Measurements from ENCODE around the gene GPC1. TPM values are rescaled to one million over a fixed set of nuclear protein-coding genes. Genes with fewer than 3 reads are reported as not detected.

The GPC1 gene
- polyA plus RNA-seq, 1 experiment = 126 TPM

DNA sequence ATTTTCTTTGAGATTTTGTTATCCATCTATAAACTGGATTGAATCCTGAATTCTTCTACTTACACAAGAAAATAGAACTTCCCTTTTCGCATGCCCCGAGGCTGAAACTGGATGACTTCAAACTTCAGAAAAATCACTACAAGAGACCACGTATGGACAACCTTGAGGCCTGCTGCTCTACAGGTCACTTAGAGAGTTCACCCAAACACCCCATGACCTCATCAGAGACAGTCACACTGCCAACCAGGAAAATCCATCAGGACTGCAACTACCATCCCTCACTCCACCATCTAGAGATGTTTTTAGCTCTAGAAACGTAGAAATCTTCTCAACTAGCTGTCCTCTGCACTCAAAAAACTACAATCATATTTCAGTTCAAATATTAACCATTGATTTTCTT, 18.6 kb upstream of the GPC1 start:
- CTCF ChIA-PET = no interaction called here
- Histone ChIP-seq H3K4me3 (ENCODE audit: low read depth, low read length) (no peak overlapping the region), H3K27me3 (ENCODE audit: control insufficient read depth, insufficient read depth, low read length) (no peaks in the 10 kb centered on the region), H3K36me3 (ENCODE audit: control insufficient read depth, insufficient read depth, low read length) (no peaks in the 10 kb centered on the region)
- no peak for DNase-seq (ENCODE audit: low read depth)
- POLR2A ChIA-PET = no interaction called here
- TF ChIP-seq, protein P1, sequence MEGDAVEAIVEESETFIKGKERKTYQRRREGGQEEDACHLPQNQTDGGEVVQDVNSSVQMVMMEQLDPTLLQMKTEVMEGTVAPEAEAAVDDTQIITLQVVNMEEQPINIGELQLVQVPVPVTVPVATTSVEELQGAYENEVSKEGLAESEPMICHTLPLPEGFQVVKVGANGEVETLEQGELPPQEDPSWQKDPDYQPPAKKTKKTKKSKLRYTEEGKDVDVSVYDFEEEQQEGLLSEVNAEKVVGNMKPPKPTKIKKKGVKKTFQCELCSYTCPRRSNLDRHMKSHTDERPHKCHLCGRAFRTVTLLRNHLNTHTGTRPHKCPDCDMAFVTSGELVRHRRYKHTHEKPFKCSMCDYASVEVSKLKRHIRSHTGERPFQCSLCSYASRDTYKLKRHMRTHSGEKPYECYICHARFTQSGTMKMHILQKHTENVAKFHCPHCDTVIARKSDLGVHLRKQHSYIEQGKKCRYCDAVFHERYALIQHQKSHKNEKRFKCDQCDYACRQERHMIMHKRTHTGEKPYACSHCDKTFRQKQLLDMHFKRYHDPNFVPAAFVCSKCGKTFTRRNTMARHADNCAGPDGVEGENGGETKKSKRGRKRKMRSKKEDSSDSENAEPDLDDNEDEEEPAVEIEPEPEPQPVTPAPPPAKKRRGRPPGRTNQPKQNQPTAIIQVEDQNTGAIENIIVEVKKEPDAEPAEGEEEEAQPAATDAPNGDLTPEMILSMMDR (IDR thresholded peaks at IDR 0.05; ENCODE audit: insufficient read depth, low read depth, low read length) = no peak

DNA sequence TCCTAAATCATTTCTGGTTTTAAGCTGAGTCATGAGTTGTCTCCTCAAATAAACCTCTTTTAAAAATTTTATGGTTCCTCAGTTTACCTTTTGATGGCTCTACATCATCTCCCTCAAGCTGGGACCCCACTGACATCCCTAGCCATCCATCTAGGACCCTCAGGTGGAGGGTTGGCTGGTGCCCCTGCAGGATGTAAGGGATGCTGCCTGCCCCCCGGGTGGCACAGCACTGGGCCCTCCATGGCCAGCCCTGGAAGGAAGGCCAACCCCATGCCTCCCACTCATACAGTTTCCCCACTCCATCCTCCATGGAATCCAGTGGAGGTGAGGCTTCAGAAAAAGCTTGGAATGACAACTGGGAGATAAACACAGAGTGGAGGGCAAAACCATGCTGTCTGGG, 17.2 kb upstream of the GPC1 start:
- POLR2A ChIA-PET = no interaction called here
- CTCF ChIA-PET = no interaction called here
- H3K4me3 ChIP-seq (ENCODE audit: low read depth, low read length) = no peak overlapping the region
- H3K27me3 ChIP-seq (ENCODE audit: control insufficient read depth, insufficient read depth, low read length) = no peaks in the 10 kb centered on the region
- TF ChIP-seq, protein P1 (IDR thresholded peaks at IDR 0.05; ENCODE audit: insufficient read depth, low read depth, low read length) = no peak
- no peaks in the 10 kb centered on the region for H3K36me3 ChIP-seq (ENCODE audit: control insufficient read depth, insufficient read depth, low read length)
- no peak for DNase-seq (ENCODE audit: low read depth)

DNA sequence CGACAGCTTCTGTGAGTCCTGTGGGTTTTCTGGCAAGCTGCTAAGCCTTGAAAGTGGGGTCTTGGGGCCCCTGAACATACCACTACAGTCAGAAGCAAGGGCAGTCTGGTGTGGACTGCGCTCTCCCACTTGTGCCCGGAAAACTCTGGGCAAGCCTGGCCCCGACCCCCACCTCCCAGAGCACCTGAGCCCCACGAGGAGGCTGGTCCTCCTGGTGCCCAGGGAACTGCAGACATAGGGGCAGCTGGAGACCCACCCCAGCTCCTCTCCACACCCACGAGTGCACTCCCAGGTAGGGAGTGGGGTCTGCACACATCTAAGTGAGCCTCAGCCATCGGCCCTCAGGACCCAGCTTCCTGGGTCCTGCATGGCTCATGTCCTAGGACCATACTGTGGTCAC, 16.2 kb upstream of the GPC1 start:
- no peak for DNase-seq (ENCODE audit: low read depth)
- H3K4me3 ChIP-seq (ENCODE audit: low read depth, low read length) = no peak overlapping the region
- ChIA-PET POLR2A (interaction anchor here (0.6 kb wide), 1 partner anchor 839 kb away, joined by 6 read pairs; no protein-coding TSS in a partner anchor), CTCF (no interaction called here)
- TF ChIP-seq, protein P1 (IDR thresholded peaks at IDR 0.05; ENCODE audit: insufficient read depth, low read depth, low read length) = no peak
- no peaks in the 10 kb centered on the region for H3K36me3 ChIP-seq (ENCODE audit: control insufficient read depth, insufficient read depth, low read length)
- no peaks in the 10 kb centered on the region for H3K27me3 ChIP-seq (ENCODE audit: control insufficient read depth, insufficient read depth, low read length)

DNA sequence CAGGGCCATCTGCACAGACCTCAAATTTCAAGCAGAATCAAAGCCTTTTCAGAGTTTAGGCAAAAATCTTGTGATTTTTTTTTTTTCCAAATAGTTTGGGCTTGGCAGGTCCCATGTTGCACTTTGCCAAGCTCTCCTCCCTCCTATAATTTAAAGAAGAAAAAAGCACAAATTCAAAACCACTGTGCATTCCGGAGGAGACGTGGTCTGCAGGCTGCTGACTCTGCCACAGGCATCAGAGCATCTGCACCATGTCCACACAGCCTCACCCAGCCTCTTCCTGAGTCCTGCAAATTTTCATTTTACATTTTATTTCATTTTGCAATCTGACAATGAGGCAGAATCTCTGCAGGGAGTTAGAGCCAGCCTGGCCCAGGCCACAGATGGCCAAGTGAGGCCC, 15.7 kb upstream of the GPC1 start:
- ChIA-PET CTCF (no interaction called here), POLR2A (interaction anchor here (0.6 kb wide), 1 partner anchor 839 kb away, joined by 6 read pairs; no protein-coding TSS in a partner anchor)
- Histone ChIP-seq H3K4me3 (ENCODE audit: low read depth, low read length) (no peak overlapping the region), H3K36me3 (ENCODE audit: control insufficient read depth, insufficient read depth, low read length) (no peaks in the 10 kb centered on the region), H3K27me3 (ENCODE audit: control insufficient read depth, insufficient read depth, low read length) (no peaks in the 10 kb centered on the region)
- DNase-seq (ENCODE audit: low read depth) = no peak
- TF ChIP-seq, protein P1 (IDR thresholded peaks at IDR 0.05; ENCODE audit: insufficient read depth, low read depth, low read length) = no peak

DNA sequence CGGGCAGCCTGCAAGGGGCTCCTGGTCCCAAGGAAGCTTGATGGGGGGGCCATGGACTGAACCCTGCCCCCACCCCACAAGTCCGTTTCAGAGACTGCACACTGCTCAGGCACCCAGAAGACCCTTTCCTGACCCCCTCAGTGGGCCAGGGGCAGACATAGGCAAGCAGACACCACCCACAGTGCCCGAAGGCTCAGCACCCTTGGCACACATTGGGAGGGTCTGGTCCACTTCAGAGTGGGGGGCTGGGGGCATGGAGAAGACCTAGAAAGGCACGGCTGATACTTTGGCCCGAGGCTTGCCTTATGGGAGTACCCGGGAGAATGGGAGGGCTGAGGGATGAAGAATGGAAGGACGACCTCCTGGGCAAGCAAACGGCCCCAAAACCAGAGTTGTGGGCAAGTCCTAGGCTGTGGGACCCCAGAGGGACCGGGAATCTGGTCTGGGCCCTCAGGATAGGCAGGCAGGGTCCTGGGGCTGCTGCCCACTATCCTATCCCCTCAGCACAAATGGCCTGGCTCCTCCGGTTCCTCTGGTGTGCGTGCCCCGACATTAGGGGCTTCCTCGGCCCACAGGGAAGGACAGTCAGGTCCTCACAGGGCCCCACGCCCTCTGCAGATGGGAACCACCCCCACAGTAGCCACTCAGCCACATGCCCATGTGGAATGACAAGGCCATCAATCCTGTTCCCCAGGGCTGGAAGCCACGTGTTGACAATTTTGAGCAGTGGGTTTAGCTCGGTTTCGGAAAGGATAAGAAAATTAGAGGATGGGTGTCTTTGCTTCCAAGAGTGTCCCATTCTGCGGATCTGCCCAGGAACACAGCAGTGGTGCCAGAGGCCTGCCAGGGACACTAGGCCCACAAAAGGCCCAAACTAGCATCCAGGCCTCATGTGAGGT, 15.0 kb upstream of the GPC1 start:
- H3K4me3 ChIP-seq (ENCODE audit: low read depth, low read length) = no peak overlapping the region
- H3K36me3 ChIP-seq (ENCODE audit: control insufficient read depth, insufficient read depth, low read length) = no peaks in the 10 kb centered on the region
- H3K27me3 ChIP-seq (ENCODE audit: control insufficient read depth, insufficient read depth, low read length) = no peaks in the 10 kb centered on the region
- TF ChIP-seq, protein P1 (IDR thresholded peaks at IDR 0.05; ENCODE audit: insufficient read depth, low read depth, low read length) = no peak
- POLR2A ChIA-PET = no interaction called here
- DNase-seq (ENCODE audit: low read depth) = no peak
- CTCF ChIA-PET = no interaction called here

All from BJ (cell line).